ENCODE results near the gene DENND5A.

The DENND5A gene

DNA sequence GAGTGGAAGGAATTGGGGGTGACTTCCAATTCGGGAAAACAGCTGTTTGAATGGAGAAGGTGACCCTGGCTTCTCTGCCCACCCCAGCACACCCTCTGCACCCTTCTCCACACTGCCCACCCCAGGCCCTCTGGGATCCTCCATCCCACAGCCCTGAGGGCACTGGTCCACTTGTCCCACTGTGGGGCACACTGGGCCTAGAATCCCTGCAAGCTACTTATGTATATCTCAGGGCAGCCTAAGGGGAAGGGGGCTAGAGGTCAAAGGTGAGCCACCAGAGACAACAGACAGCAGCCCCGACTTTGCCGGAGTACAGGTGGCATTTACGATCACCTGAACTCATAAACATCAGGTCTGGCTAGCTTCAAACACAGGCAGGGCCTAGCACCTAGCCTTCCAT lies 173.1 kb downstream of the DENND5A start:
- no peak for DNase-seq

DNA sequence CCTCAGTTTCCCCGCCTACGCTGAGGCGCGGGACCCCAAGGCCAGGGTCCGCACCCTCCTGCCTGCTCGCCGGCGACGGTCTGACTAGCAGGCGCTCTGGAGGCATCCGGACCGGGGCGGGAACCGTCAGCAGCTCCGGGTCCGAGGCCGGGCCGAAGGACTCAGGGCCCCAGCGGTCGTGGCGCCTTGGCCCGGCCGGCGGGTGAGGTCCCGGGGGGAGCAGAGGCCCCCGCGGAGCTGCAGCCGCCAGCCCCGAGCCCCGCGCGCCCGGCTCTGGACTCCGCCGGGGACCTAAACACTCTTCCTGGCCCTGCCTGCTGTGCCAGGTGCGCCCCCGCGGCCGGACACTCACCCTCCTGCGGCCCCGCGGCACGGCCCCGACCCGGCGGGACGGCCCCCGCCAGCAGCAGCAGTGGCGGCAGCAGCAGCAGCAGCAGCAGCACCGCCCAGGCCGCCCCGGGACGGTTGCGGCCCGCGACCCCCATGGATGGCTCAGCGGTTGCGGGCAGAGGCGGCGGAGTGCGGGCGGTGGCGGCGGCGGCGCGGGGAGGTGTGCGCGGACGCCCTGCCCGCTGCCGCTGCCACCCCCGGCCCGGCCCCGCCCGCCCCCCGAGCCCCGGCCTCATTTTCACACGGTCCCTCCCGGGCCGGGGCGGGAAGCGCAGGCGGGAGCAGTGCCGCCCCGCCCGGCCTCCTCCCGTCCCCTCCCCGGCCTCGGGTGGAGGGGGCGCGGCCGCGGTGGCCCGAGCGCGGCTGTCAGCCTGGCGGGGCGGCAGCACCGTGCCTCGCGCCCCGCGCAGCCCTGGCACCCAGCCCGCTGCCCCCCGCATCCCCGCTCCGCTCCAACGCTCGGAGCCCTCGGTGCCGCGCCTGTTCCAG lies 173.9 kb downstream of the DENND5A start, which contains the start of gene SCUBE2:
Gene SCUBE2, minus strand, starts transcription at position 556 of the 879 bp plus-strand sequence. Its CDS starts 71 bp downstream, at position 485.
- DNase-seq, result no peak

DNA sequence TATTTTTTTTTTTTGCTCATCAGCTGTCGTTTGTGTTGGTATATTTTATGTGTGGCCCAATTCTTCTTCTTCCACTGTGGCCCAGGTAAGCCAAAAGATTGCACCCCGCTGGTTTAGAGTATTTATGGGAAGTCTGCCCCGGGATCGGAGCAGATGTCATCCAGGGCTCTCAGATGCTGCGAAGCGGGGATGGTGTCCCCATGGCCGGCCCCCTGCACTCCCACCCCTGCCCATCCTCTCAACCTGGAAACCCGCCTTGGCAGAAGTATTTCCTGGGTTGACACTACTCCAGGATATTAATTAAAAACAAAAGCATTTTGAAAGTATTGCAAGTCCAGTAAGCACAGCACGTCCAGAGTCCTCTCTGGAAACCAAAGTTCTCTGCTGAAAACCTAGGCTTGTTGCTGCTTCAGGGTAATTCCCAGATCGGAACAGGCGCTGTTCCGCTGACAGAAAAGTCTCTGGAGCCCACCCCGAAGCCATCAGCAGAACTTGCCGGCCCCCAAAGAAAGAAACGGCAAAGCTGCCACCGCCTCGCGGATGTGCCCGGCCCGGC lies 174.6 kb downstream of the DENND5A start:
- no peak for DNase-seq

DNA sequence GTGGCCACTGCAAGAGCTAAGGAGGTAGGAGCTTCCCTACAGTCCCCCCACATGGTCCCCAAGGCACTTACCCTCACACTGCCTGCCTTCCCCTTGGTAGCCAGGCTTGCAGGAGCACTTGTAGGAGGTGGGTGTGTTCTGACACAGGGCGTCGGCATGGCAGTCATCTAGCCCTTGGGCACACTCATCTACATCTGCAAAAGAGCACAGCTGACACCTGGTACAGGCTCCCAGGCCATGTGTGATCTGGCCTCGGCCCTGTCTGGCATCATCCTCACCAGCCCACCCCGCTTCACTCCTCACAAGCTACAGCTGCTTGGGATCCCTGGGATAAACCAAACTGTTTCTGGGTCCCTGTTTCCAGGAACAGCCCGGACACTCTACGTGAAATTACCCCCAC lies 175.5 kb downstream of the DENND5A start:
- no peak for DNase-seq

DNA sequence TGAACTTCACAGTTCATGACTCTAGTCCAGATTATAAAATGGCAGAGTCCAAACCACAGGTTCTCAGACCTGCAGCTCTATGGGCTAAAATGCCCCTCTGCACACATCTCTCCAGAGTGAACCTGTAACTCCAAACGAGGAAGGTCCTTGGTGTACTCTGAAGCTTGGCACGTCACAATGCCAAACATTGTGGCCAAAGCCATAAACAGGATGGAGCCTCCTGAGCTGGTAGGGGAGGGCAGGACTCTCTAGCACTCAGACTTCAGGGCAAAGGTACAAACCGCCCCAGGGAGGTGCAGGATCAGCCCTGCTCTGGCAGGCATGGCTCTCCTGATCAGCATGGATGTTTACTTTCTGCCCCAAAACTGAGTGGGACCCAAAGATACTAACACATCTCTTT lies 176.1 kb downstream of the DENND5A start:
- no peak for DNase-seq

All from NCI-H748 treated with DMSO at 0.1 percent for 48 hours (cell line).